HepG2 (cell line): ENCODE measurements around the gene OSGIN1. TPM values are rescaled to one million over a fixed set of nuclear protein-coding genes. Genes with fewer than 3 reads are reported as not detected.

Experiments
- AKAP8 ChIP-seq: sonication (generic); formaldehyde crosslinking; IDR thresholded peaks from 2 replicates; pipeline ENCODE4 v1.5.1; 2020; ENCODE audit warnings: mild to moderate bottlenecking, missing genetic modification reagents
- ARID4A ChIP-seq: sonication (generic); formaldehyde crosslinking; IDR thresholded peaks from 2 replicates; pipeline ENCODE4 v1.5.0; 2020; ENCODE audit warnings: mild to moderate bottlenecking, missing genetic modification reagents, borderline replicate concordance
- HIVEP1 ChIP-seq: sonication (generic); formaldehyde crosslinking; IDR thresholded peaks from 2 replicates; pipeline ENCODE4 v1.4.0; 2020; ENCODE audit warnings: mild to moderate bottlenecking, missing genetic modification reagents
- MED1 ChIP-seq: sonication (generic); formaldehyde crosslinking; IDR thresholded peaks from 2 replicates; pipeline ENCODE4 v1.4.0; 2020; ENCODE audit warnings: missing genetic modification reagents
- MEF2D ChIP-seq: sonication (generic); formaldehyde crosslinking; IDR thresholded peaks from 2 replicates; pipeline ENCODE4 v1.5.1; 2020; ENCODE audit warnings: mild to moderate bottlenecking, missing genetic modification reagents
- NR2F6 ChIP-seq, 2 experiments: IDR thresholded peaks; 2 replicates each; pipeline ENCODE4 v1.6.1; 2016; ENCODE audit warnings: antibody characterized with exemption in 1 of 2, mild to moderate bottlenecking in 1 of 2
- ONECUT2 ChIP-seq: sonication (generic); formaldehyde crosslinking; IDR thresholded peaks from 2 replicates; pipeline ENCODE4 v1.4.0; 2020; ENCODE audit warnings: missing genetic modification reagents
- PTBP1 ChIP-seq: fragments of 200-400 bp; formaldehyde crosslinking; IDR thresholded peaks from 2 replicates; pipeline ENCODE4 v1.6.1; 2018; ENCODE audit warnings: low read length, low read depth; ENCODE audit not compliant: poor library complexity, severe bottlenecking
- RORA ChIP-seq: sonication (generic); formaldehyde crosslinking; IDR thresholded peaks from 2 replicates; pipeline ENCODE4 v1.5.0; 2020; ENCODE audit warnings: mild to moderate bottlenecking, missing genetic modification reagents, moderate library complexity
- SP2 ChIP-seq: sonication (generic); formaldehyde crosslinking; IDR thresholded peaks from 2 replicates; pipeline ENCODE4 v1.5.1; 2020; ENCODE audit warnings: mild to moderate bottlenecking, missing genetic modification reagents
- TBL1XR1 ChIP-seq: fragments of 150-350 bp; IDR thresholded peaks from 2 replicates; pipeline ENCODE4 v1.6.1; 2014; ENCODE audit warnings: borderline replicate concordance, low read length; ENCODE audit not compliant: partially characterized antibody
- ZBTB34 ChIP-seq: sonication (generic); formaldehyde crosslinking; IDR thresholded peaks from 2 replicates; pipeline ENCODE4 v1.8.0; 2022; ENCODE audit warnings: mild to moderate bottlenecking, missing genetic modification reagents
- ZMYM3 ChIP-seq: sonication (generic); formaldehyde crosslinking; IDR thresholded peaks from 2 replicates; pipeline ENCODE4 v1.5.1; 2020; ENCODE audit warnings: mild to moderate bottlenecking, missing genetic modification reagents
- ZNF605 ChIP-seq: sonication (generic); formaldehyde crosslinking; IDR thresholded peaks from 2 replicates; pipeline ENCODE4 v1.8.0; 2022; ENCODE audit warnings: mild to moderate bottlenecking, missing genetic modification reagents
- ZNF670 ChIP-seq: sonication (generic); formaldehyde crosslinking; IDR thresholded peaks from 2 replicates; pipeline ENCODE4 v1.8.0; 2022; ENCODE audit warnings: mild to moderate bottlenecking, missing genetic modification reagents, borderline replicate concordance
- ZNF687 ChIP-seq: sonication (generic); formaldehyde crosslinking; IDR thresholded peaks from 2 replicates; pipeline ENCODE4 v1.5.1; 2020; ENCODE audit warnings: mild to moderate bottlenecking, missing genetic modification reagents, moderate library complexity
- ZNF691 ChIP-seq: sonication (generic); formaldehyde crosslinking; IDR thresholded peaks from 2 replicates; pipeline ENCODE4 v1.4.0; 2020; ENCODE audit warnings: missing genetic modification reagents, low read depth, mild to moderate bottlenecking, borderline replicate concordance
- polyA plus RNA-seq, 8 experiments: library from polyadenylated mRNA; depleted of rRNA in 3 of 8; stranded (reverse) in 7 of 8; unstranded in 1 of 8; fragments of >200 nt; fragmentation: Illumina TruSeq in 4 of 8; extraction: Trizol in 4 of 8; gene quantifications; 2 replicates each; pipeline versions ENCODE4 v1.2.1 to v1.2.3, GENCODE V29; 2011 to 2016; ENCODE audit warnings: low read depth in 4 of 8, missing spikeins in 1 of 8, mixed read lengths in 1 of 8; ENCODE audit not compliant: insufficient read depth in 1 of 8
- total RNA-seq, 5 experiments: library from RNA; depleted of rRNA; stranded (reverse); fragments of >200 nt; fragmentation: Illumina TruSeq; extraction: Trizol; gene quantifications; 2 replicates each; pipeline ENCODE4 v1.2.3, GENCODE V29; 2016; ENCODE audit warnings: low read depth in 1 of 5

OSGIN1 gene
- total and polyA plus RNA-seq, 2 of the 13 experiments (the other 11 are each of a cell fraction or from before 2014, with no cell fraction given): 20.5 to 27.1 TPM

GRCh38 chr16:83948914-83949723, 3.9 kb upstream of the OSGIN1 start (continued):
- TF ChIP-seq ZNF687 (CRISPR knock-in tag): peak; percentile 52
- TF ChIP-seq ZBTB34 (CRISPR knock-in tag): peak; percentile 84; the same call in 1 of the 2 replicates
- peak; percentile 80 for TF ChIP-seq TBL1XR1
- TF ChIP-seq MEF2D: peak; percentile 18
- peak; percentile 93 for TF ChIP-seq NR2F6 (IDR thresholded peaks at IDR 0.05)
- peak; percentile 93 for TF ChIP-seq NR2F6 (CRISPR knock-in tag; IDR thresholded peaks at IDR 0.05)
- no peak for TF ChIP-seq ZNF605 (CRISPR knock-in tag)
- TF ChIP-seq MED1 (CRISPR knock-in tag): peak; percentile 83
- no peak for TF ChIP-seq PTBP1
- TF ChIP-seq SP2: peak; percentile 53; the same call in 1 of the 2 replicates
- TF ChIP-seq HIVEP1 (CRISPR knock-in tag): 0 out of 2 replicates have a peak, but pooled peaks have one; percentile 71
- TF ChIP-seq ONECUT2: 0 out of 2 replicates have a peak, but pooled peaks have one; percentile 44
- no peak for TF ChIP-seq RORA (CRISPR knock-in tag)
- peak; percentile 98 for TF ChIP-seq ZMYM3 (CRISPR knock-in tag)
- TF ChIP-seq ZNF691: no peak
- no peak for TF ChIP-seq AKAP8
- no peak for TF ChIP-seq ZNF670 (CRISPR knock-in tag)
- peak; percentile 70; the same call in 1 of the 2 replicates for TF ChIP-seq ARID4A (CRISPR knock-in tag)
